Glutamatergic neuron (in vitro differentiated cells): ENCODE measurements around the gene CFAP97D1. TPM values are rescaled to one million over a fixed set of nuclear protein-coding genes. Genes with fewer than 3 reads are reported as not detected.

Source experiments
- DNase-seq: peaks from one replicate; pipeline ENCODE4 v3.0.0; 2022
- H3K27ac Mint-ChIP-seq: one replicate; pipeline ENCODE4 v1.8.0; 2020; ENCODE audit warnings: mild to moderate bottlenecking, mixed read lengths, inconsistent platforms; ENCODE audit not compliant: unreplicated experiment
- H3K27me3 Mint-ChIP-seq: one replicate; pipeline ENCODE4 v1.8.0; 2020; ENCODE audit warnings: mild to moderate bottlenecking, moderate library complexity, mixed read lengths, inconsistent platforms; ENCODE audit not compliant: unreplicated experiment
- H3K36me3 Mint-ChIP-seq: one replicate; pipeline ENCODE4 v1.8.0; 2020; ENCODE audit warnings: mild to moderate bottlenecking, mixed read lengths, inconsistent platforms; ENCODE audit not compliant: unreplicated experiment
- H3K4me1 Mint-ChIP-seq: one replicate; pipeline ENCODE4 v1.8.0; 2020; ENCODE audit warnings: mild to moderate bottlenecking, low read depth, mixed read lengths, inconsistent platforms; ENCODE audit not compliant: unreplicated experiment
- H3K4me3 Mint-ChIP-seq: one replicate; pipeline ENCODE4 v1.8.0; 2020; ENCODE audit warnings: mild to moderate bottlenecking, mixed read lengths, inconsistent platforms; ENCODE audit not compliant: unreplicated experiment
- H3K9me3 Mint-ChIP-seq: one replicate; pipeline ENCODE4 v1.8.0; 2020; ENCODE audit warnings: mild to moderate bottlenecking, moderate library complexity, mixed read lengths, inconsistent platforms; ENCODE audit not compliant: unreplicated experiment
- total RNA-seq: library from RNA; stranded (reverse); fragmentation: NEBNext Ultra II Directional; extraction: Animal tissue kit (Norgen Biotek cat#: 25700); gene quantifications from one replicate; pipeline ENCODE4 v1.2.1, GENCODE V29; 2021; ENCODE audit not compliant: unreplicated experiment
- TF ChIP-seq, protein P1 (sequence below): fragments of 200-600 bp; sonication (generic); IDR thresholded peaks from one replicate; pipeline ENCODE4 v1.5.0; 2021; ENCODE audit not compliant: partially characterized antibody, unreplicated experiment

The CFAP97D1 gene
- total RNA-seq, 1 donor from 2014 or later = not detected

DNA sequence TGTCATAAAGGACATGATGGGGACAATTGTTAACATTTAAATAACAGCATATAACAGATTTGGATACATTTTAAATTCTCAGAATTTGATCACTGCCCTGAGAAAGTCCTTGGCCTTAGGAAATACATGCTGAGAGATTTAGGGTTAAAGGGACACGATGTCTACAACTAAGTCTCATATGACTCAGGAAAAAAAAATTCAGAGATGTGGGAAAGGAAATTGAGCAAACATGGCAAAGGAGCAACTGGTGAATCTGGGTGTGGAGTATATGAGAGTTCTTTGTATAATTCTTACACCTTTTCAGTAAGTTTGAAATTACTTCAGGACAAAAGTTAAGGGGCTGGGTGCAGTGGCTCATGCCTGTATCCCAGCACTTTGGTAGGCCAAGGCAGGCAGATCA, 34.5 kb downstream of the CFAP97D1 start:
- no peak for DNase-seq
- H3K27ac Mint-ChIP-seq = no peak overlapping the region
- TF ChIP-seq, protein P1, sequence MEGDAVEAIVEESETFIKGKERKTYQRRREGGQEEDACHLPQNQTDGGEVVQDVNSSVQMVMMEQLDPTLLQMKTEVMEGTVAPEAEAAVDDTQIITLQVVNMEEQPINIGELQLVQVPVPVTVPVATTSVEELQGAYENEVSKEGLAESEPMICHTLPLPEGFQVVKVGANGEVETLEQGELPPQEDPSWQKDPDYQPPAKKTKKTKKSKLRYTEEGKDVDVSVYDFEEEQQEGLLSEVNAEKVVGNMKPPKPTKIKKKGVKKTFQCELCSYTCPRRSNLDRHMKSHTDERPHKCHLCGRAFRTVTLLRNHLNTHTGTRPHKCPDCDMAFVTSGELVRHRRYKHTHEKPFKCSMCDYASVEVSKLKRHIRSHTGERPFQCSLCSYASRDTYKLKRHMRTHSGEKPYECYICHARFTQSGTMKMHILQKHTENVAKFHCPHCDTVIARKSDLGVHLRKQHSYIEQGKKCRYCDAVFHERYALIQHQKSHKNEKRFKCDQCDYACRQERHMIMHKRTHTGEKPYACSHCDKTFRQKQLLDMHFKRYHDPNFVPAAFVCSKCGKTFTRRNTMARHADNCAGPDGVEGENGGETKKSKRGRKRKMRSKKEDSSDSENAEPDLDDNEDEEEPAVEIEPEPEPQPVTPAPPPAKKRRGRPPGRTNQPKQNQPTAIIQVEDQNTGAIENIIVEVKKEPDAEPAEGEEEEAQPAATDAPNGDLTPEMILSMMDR = no peak
- no peak overlapping the region for H3K4me3 Mint-ChIP-seq
- H3K4me1 Mint-ChIP-seq = peaks cover 8% of the 10 kb centered on the region
- no peaks in the 10 kb centered on the region for H3K36me3 Mint-ChIP-seq
- peaks cover 3% of the 10 kb centered on the region for H3K9me3 Mint-ChIP-seq
- H3K27me3 Mint-ChIP-seq = peaks cover 3% of the 10 kb centered on the region

GRCh38 chr17:43816336-43817320, 36.4 kb downstream of the CFAP97D1 start:
- Mint-ChIP-seq H3K27me3 (peaks cover 5% of the 10 kb centered on the region), H3K27ac (peak overlapping the region; percentile 81), H3K36me3 (no peaks in the 10 kb centered on the region), H3K9me3 (peaks cover 3% of the 10 kb centered on the region), H3K4me3 (no peak overlapping the region), H3K4me1 (peaks cover 10% of the 10 kb centered on the region)
- TF ChIP-seq, protein P1 = no peak
- no peak for DNase-seq

DNA sequence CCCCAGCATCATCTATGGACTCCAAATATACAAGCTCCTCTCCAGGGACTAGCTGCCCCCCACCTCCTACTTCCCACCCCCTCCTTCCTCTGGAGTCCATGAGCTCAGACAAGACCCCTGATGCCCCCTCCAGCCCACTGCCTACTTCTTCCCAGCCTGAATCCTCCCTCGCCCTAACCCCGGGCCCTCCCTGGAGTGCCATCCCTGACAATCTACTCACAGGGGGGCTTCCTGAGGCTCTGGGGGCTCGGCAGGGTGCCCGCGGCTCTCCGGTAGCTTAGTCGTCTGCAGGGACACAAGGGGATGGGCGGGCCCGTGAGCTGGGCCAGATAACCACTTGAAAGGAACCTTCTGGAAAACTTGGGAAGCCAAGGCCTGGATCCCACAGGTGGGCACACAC, 37.6 kb downstream of the CFAP97D1 start:
- DNase-seq = no peak
- peaks cover 5% of the 10 kb centered on the region for H3K27me3 Mint-ChIP-seq

GRCh38 chr17:43818966-43819365, 38.7 kb downstream of the CFAP97D1 start:
- DNase-seq = no peak
- TF ChIP-seq, protein P1 = no peak
- Mint-ChIP-seq H3K4me1 (peaks cover 13% of the 10 kb centered on the region), H3K27ac (no peak overlapping the region), H3K36me3 (no peaks in the 10 kb centered on the region), H3K9me3 (no peaks in the 10 kb centered on the region), H3K4me3 (no peak overlapping the region), H3K27me3 (peaks cover 5% of the 10 kb centered on the region)

More for the DNA sequence above, 37.6 kb downstream of the CFAP97D1 start:
- no peaks in the 10 kb centered on the region for H3K9me3 Mint-ChIP-seq
- H3K36me3 Mint-ChIP-seq = no peaks in the 10 kb centered on the region
- H3K4me3 Mint-ChIP-seq = no peak overlapping the region
- no peak overlapping the region for H3K27ac Mint-ChIP-seq
- TF ChIP-seq, protein P1 = no peak
- peaks cover 11% of the 10 kb centered on the region for H3K4me1 Mint-ChIP-seq

GRCh38 chr17:43820759-43821158, 40.5 kb downstream of the CFAP97D1 start:
- TF ChIP-seq, protein P1 = no peak
- Mint-ChIP-seq H3K36me3 (no peaks in the 10 kb centered on the region), H3K4me3 (no peak overlapping the region), H3K27me3 (peaks cover 3% of the 10 kb centered on the region), H3K27ac (no peak overlapping the region), H3K4me1 (peaks cover 13% of the 10 kb centered on the region), H3K9me3 (no peaks in the 10 kb centered on the region)
- DNase-seq = no peak
